ENCODE measurements around the gene ATG4A.

Gene ATG4A

GRCh38 chrX:108105473-108105872 lies 13.9 kb downstream of the ATG4A start:
- ChIA-PET POLR2A (no interaction called here), CTCF (no interaction called here)
- TF ChIP-seq, protein P1, sequence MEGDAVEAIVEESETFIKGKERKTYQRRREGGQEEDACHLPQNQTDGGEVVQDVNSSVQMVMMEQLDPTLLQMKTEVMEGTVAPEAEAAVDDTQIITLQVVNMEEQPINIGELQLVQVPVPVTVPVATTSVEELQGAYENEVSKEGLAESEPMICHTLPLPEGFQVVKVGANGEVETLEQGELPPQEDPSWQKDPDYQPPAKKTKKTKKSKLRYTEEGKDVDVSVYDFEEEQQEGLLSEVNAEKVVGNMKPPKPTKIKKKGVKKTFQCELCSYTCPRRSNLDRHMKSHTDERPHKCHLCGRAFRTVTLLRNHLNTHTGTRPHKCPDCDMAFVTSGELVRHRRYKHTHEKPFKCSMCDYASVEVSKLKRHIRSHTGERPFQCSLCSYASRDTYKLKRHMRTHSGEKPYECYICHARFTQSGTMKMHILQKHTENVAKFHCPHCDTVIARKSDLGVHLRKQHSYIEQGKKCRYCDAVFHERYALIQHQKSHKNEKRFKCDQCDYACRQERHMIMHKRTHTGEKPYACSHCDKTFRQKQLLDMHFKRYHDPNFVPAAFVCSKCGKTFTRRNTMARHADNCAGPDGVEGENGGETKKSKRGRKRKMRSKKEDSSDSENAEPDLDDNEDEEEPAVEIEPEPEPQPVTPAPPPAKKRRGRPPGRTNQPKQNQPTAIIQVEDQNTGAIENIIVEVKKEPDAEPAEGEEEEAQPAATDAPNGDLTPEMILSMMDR (IDR thresholded peaks at IDR 0.05; ENCODE audit: insufficient read depth, low read length, missing control alignments) = no peak
- no peak overlapping the region for H3K4me3 ChIP-seq (ENCODE audit: low read depth, low read length)
- DNase-seq (ENCODE audit: low read depth, low spot score) = no peak

DNA sequence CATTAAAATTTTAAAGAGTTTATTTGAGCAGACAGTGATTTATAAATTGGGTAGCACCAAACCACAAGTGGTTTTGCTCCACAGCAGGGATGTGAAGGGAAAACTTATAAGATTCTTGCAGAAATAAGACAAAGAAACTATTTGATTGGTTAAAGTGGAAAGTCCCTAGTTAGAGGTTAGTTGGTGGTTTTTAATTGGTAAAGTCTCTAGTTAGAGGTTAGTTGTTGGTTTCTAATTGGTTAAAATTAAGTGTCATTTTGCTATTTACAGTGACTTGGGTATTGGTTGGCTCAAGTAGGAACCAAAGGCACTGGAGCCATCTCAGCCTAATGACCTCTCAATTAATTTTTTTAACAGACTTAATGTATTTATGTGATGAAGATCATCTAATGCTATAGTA lies 23.0 kb downstream of the ATG4A start:
- ChIA-PET POLR2A (no interaction called here), CTCF (no interaction called here)
- TF ChIP-seq, protein P1 (IDR thresholded peaks at IDR 0.05; ENCODE audit: insufficient read depth, low read length, missing control alignments) = no peak
- no peak overlapping the region for H3K4me3 ChIP-seq (ENCODE audit: low read depth, low read length)
- no peak for DNase-seq (ENCODE audit: low read depth, low spot score)

DNA sequence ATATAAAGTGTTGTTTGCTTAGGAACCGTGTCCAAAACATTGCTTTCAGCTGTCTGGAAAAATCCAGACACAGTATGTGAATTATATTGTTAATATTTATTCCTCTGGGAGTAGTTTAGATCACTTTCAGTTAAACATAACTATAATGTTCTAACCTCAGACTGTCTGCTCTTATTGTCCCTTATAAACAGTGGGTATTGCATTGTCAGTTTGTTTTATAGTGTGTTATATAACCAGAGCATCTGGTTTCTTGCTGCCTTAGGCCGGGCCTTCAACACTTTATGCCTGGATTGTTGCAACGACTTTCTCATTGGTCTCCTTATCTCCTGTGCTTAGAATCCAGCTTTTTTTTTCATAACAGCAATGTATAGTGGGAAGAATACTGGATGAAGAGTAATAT lies 26.4 kb downstream of the ATG4A start:
- POLR2A ChIA-PET = no interaction called here
- CTCF ChIA-PET = no interaction called here
- DNase-seq (ENCODE audit: low read depth, low spot score) = no peak
- TF ChIP-seq, protein P1 (IDR thresholded peaks at IDR 0.05; ENCODE audit: insufficient read depth, low read length, missing control alignments) = no peak
- no peak overlapping the region for H3K4me3 ChIP-seq (ENCODE audit: low read depth, low read length)

- no peak overlapping the region for H3K4me3 ChIP-seq (ENCODE audit: low read depth, low read length)
- ChIA-PET POLR2A (no interaction called here), CTCF (interaction anchor here (1.2 to 2.8 kb wide), 2 partner anchors 11 to 18 kb away, joined by 4 to 8 read pairs; no protein-coding TSS in a partner anchor)
- TF ChIP-seq, protein P1 (IDR thresholded peaks at IDR 0.05; ENCODE audit: insufficient read depth, low read length, missing control alignments) = no peak
- DNase-seq (ENCODE audit: low read depth, low spot score) = no peak
Observed at GRCh38 chrX:108121291-108121690, 29.7 kb downstream of the ATG4A start.

- CTCF ChIA-PET = interaction anchor here (2.8 kb wide), 1 partner anchor 17 kb away, joined by 8 read pairs; no protein-coding TSS in a partner anchor
- peak; percentile 4 for DNase-seq (ENCODE audit: low read depth, low spot score)
- TF ChIP-seq, protein P1 (IDR thresholded peaks at IDR 0.05; ENCODE audit: insufficient read depth, low read length, missing control alignments) = no peak
- no peak overlapping the region for H3K4me3 ChIP-seq (ENCODE audit: low read depth, low read length)
- POLR2A ChIA-PET = no interaction called here
Observed at GRCh38 chrX:108122748-108123147, 31.2 kb downstream of the ATG4A start.

DNA sequence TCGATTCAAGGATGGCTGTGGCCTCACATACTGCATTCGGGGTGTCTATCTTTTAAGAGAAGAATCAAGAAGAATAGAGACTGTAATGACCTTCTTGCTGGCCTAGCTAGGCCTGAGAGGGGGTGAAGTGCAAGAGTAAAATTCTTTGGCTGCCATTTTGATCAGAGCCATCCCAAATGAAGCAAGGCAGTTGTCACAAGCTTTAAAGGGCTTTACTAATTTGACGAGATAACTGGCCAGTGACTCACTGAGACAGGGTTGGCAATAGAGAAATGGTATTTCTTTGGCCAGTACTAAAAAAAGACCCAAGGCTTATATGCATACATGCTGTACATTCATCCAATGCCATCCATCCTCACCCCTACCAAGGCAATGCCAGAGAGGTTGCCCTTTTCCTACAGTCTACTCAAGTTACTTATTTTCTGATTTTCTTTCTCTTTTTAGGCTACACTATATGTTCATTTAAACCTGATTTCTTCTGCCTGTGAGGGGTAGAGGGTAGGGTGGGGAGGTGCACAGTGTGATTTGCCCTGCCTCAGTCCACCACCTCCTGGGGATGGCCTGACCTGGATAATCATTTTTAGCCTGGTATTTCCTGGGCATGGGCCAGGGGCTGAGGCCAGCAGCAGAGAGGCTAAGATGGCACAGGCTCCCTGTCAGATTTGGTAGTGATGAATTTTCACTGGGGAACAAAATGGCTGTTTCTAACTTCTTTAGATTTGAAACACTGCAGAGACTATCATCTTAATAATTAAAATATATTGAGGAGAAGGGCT lies 32.2 kb downstream of the ATG4A start:
- POLR2A ChIA-PET = no interaction called here
- H3K4me3 ChIP-seq (ENCODE audit: low read depth, low read length) = no peak overlapping the region
- no peak for DNase-seq (ENCODE audit: low read depth, low spot score)
- TF ChIP-seq, protein P1 (IDR thresholded peaks at IDR 0.05; ENCODE audit: insufficient read depth, low read length, missing control alignments) = no peak
- CTCF ChIA-PET = interaction anchor here (2.8 kb wide), 1 partner anchor 16 kb away, joined by 8 read pairs; no protein-coding TSS in a partner anchor

Measured in AG04449 (cell line).